ENCODE data around the gene DVL2. TPM values are rescaled to one million over a fixed set of nuclear protein-coding genes. Genes with fewer than 3 reads are reported as not detected.

DVL2 gene
- total and polyA plus RNA-seq, 5 donors = 14.6 to 26.1 (median 20.8) TPM

DNA sequence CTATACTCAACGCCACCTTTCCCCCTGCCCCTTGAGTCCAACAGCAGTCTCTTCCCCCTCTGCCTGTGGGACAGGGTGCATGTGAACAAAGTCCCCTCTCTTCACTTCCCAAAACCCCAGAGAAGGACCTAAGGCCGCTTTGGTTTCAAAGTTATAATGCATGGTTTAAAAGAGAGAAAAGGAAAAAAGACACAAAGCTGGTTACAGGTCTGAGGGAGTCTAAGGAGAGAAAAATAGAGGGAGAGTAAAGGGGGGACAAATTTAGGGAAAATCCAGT lies 9.1 kb upstream of the DVL2 start:
- peaks cover 7% of the 10 kb centered on the region for H3K4me1 ChIP-seq (ENCODE audit: control insufficient read depth, insufficient read depth, low read length)
- WGBS = 27% methylated on average over 2 of the region's 2 CpGs
- DNase-seq (no peak), ATAC-seq (no peak)
- H3K27ac ChIP-seq (ENCODE audit: low read length) = peak overlapping the region; percentile 97
- peak overlapping the region; percentile 73 for H3K4me3 ChIP-seq (ENCODE audit: low read length)
- no peaks in the 10 kb centered on the region for H3K9me3 ChIP-seq (ENCODE audit: control insufficient read depth, low read length)
- intact Hi-C loops (cut with DNase I) = no loop called here
- no peaks in the 10 kb centered on the region for H3K27me3 ChIP-seq (ENCODE audit: control insufficient read depth, insufficient read depth)

DNA sequence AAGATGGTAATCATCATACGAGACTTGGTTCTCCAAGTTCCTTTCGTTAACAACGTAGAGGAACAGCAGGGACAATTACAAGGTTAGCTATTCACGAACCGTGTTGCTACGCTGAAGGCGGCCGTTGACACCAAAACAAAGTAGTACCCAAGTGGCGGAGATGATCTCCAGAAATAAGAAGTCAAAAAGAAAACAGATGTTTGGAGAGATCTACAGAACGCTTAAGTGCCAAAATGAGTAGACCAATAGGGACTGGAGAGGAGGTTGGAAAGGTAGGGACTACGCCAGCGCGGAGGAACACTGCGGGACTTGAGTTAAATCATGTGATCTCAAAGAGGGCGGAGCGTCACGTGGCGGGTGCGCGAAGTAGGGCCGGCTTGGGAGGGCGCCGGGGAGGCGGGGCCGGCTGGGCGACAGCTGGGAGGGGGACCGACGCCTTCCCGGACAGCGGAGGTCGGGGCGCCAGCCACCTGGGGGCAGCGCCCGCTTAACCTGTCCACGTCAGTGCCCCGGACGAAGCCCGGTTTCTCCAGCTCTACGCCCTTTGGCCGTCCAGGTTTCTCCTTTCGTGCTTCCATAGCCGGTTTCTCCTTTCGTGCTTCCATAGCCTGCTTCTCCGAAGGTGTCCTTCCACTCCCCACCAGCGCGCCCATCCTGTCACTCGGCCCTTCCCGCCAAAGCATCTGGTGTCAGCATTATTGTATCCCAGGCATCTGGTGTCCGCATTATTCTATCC lies 8.6 kb upstream of the DVL2 start:
- WGBS = under 1% methylated on average over 49 of the region's 49 CpGs
- Histone ChIP-seq H3K4me1 (ENCODE audit: control insufficient read depth, insufficient read depth, low read length) (peaks cover 7% of the 10 kb centered on the region), H3K4me3 (ENCODE audit: low read length) (peak overlapping the region; percentile 73), H3K9me3 (ENCODE audit: control insufficient read depth, low read length) (no peaks in the 10 kb centered on the region), H3K27ac (ENCODE audit: low read length) (peak overlapping the region; percentile 97), H3K27me3 (ENCODE audit: control insufficient read depth, insufficient read depth) (no peaks in the 10 kb centered on the region)
- ATAC-seq (peak; percentile 66 to 69), DNase-seq (peak; percentile 97 to 99 (median 98))
- intact Hi-C loops (cut with DNase I) = no loop called here

- Histone ChIP-seq H3K9me3 (ENCODE audit: control insufficient read depth, low read length) (no peaks in the 10 kb centered on the region), H3K4me3 (ENCODE audit: low read length) (peak within 1 kb of the TSS; percentile 73), H3K27me3 (ENCODE audit: control insufficient read depth, insufficient read depth) (no peaks in the 10 kb centered on the region), H3K4me1 (ENCODE audit: control insufficient read depth, insufficient read depth, low read length) (peaks cover 9% of the 10 kb centered on the region), H3K27ac (ENCODE audit: low read length) (peak within 1 kb of the TSS; percentile 97)
- intact Hi-C loops (cut with DNase I) = no loop called here
- peak; percentile 52 for ATAC-seq
- DNase-seq = peak; percentile 94 to 98 (median 98)
- under 1% methylated on average over 62 of the region's 62 CpGs for WGBS
Observed at GRCh38 chr17:7241783-7242716, 7.7 kb upstream of the DVL2 start, which contains the start of gene GABARAP. Gene GABARAP, minus strand, starts transcription at chr17:7242449. Its CDS starts 119 bp downstream, at chr17:7242330.

- intact Hi-C loops (cut with DNase I) = no loop called here
Observed at GRCh38 chr17:7241090-7241733, 6.9 kb upstream of the DVL2 start.

GRCh38 chr17:7240375-7240774 lies 6.1 kb upstream of the DVL2 start:
- H3K4me1 ChIP-seq (ENCODE audit: control insufficient read depth, insufficient read depth, low read length) = peaks cover 9% of the 10 kb centered on the region
- H3K9me3 ChIP-seq (ENCODE audit: control insufficient read depth, low read length) = no peaks in the 10 kb centered on the region
- H3K27me3 ChIP-seq (ENCODE audit: control insufficient read depth, insufficient read depth) = no peaks in the 10 kb centered on the region
- H3K27ac ChIP-seq (ENCODE audit: low read length) = no peak overlapping the region
- DNase-seq (no peak), ATAC-seq (no peak)
- H3K4me3 ChIP-seq (ENCODE audit: low read length) = peak overlapping the region; percentile 73
- intact Hi-C loops (cut with DNase I) = no loop called here
- WGBS = 56% methylated on average over 4 of the region's 4 CpGs

More at GRCh38 chr17:7241090-7241733, 6.9 kb upstream of the DVL2 start:
- DNase-seq (peak in 1 of 3 donors; percentile 13), ATAC-seq (no peak)
- 30% methylated on average over 9 of the region's 9 CpGs for WGBS
- Histone ChIP-seq H3K27ac (ENCODE audit: low read length) (peak overlapping the region; percentile 95), H3K27me3 (ENCODE audit: control insufficient read depth, insufficient read depth) (no peaks in the 10 kb centered on the region), H3K9me3 (ENCODE audit: control insufficient read depth, low read length) (no peaks in the 10 kb centered on the region), H3K4me1 (ENCODE audit: control insufficient read depth, insufficient read depth, low read length) (peaks cover 9% of the 10 kb centered on the region), H3K4me3 (ENCODE audit: low read length) (peak overlapping the region; percentile 73)

- ATAC-seq (peak; percentile 78 to 84), DNase-seq (peak; percentile 99 to 100 (median 99))
- Histone ChIP-seq H3K27ac (ENCODE audit: low read length) (peak within 1 kb of the TSS; percentile 68), H3K9me3 (ENCODE audit: control insufficient read depth, low read length) (no peaks in the 10 kb centered on the region), H3K4me1 (ENCODE audit: control insufficient read depth, insufficient read depth, low read length) (peaks cover 9% of the 10 kb centered on the region), H3K4me3 (ENCODE audit: low read length) (peak within 1 kb of the TSS; percentile 97), H3K27me3 (ENCODE audit: control insufficient read depth, insufficient read depth) (no peaks in the 10 kb centered on the region)
- intact Hi-C loops (cut with DNase I) = no loop called here
- under 1% methylated on average over 72 of the region's 72 CpGs for WGBS
Observed at GRCh38 chr17:7239091-7240027, 5.0 kb upstream of the DVL2 start, which contains the start of gene PHF23. Gene PHF23, minus strand, starts transcription at chr17:7239457. Its CDS starts 178 bp downstream, at chr17:7239279.

DNA sequence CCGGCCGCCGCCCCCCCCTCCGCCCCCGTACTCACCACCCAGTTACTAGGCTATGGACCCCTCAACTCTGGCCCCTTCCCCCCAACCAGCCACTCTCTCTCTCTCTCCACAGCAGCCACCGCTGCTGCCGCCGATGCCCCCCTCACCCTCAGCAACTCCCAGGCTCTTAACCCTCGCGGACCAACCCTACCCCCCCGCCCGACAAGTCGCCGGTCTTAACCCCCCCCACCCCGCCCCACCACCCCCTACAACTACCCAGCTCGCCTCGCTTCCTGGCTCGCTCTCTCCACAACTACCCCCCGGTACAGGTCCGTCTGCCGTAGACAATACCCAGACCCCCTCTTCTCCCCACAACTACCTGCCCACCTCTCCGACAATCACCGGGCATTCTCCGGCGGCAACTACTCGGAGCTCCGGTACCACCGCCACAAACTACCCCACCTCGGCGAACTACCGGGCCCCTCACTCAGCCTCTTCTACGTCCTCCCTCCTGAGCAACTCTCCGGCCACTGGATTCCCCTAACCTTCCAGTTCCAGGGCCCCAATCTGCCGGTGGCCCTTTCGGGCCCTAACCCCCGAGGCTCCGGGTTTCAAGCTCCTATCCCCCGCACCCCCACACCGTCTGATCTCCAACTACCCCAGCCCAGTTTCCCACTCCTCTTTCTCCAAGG lies 4.2 kb upstream of the DVL2 start:
- Histone ChIP-seq H3K9me3 (ENCODE audit: control insufficient read depth, low read length) (no peaks in the 10 kb centered on the region), H3K27me3 (ENCODE audit: control insufficient read depth, insufficient read depth) (no peaks in the 10 kb centered on the region), H3K4me1 (ENCODE audit: control insufficient read depth, insufficient read depth, low read length) (peaks cover 9% of the 10 kb centered on the region), H3K27ac (ENCODE audit: low read length) (peak overlapping the region; percentile 68), H3K4me3 (ENCODE audit: low read length) (peak overlapping the region; percentile 97)
- no peak for ATAC-seq
- intact Hi-C loops (cut with DNase I) = no loop called here
- 2% methylated on average over 39 of the region's 39 CpGs for WGBS
- peak in 1 of 3 donors; percentile 68 for DNase-seq

- H3K4me1 ChIP-seq (ENCODE audit: control insufficient read depth, insufficient read depth, low read length) = peaks cover 11% of the 10 kb centered on the region
- H3K27ac ChIP-seq (ENCODE audit: low read length) = peak overlapping the region; percentile 90
- intact Hi-C loops (cut with DNase I) = no loop called here
- ATAC-seq (peak; percentile 8 to 15), DNase-seq (peak; percentile 88 to 94 (median 94))
- H3K27me3 ChIP-seq (ENCODE audit: control insufficient read depth, insufficient read depth) = no peaks in the 10 kb centered on the region
- WGBS = under 1% methylated on average over 71 of the region's 73 CpGs
- H3K9me3 ChIP-seq (ENCODE audit: control insufficient read depth, low read length) = no peaks in the 10 kb centered on the region
- peak overlapping the region; percentile 97 for H3K4me3 ChIP-seq (ENCODE audit: low read length)
Observed at GRCh38 chr17:7237761-7238419, 3.6 kb upstream of the DVL2 start.

- Histone ChIP-seq H3K9me3 (ENCODE audit: control insufficient read depth, low read length) (no peaks in the 10 kb centered on the region), H3K4me3 (ENCODE audit: low read length) (peak overlapping the region; percentile 97), H3K4me1 (ENCODE audit: control insufficient read depth, insufficient read depth, low read length) (peaks cover 11% of the 10 kb centered on the region), H3K27me3 (ENCODE audit: control insufficient read depth, insufficient read depth) (no peaks in the 10 kb centered on the region), H3K27ac (ENCODE audit: low read length) (peak overlapping the region; percentile 50)
- intact Hi-C loops (cut with DNase I) = no loop called here
- no peak for ATAC-seq
- 30% methylated on average over 6 of the region's 6 CpGs for whole genome bisulfite sequencing
- DNase-seq = no peak
Observed at GRCh38 chr17:7237266-7237760, 3.0 kb upstream of the DVL2 start.
